Fibroblast of lung (primary cell): ENCODE measurements around the gene SH3RF1. TPM values are rescaled to one million over a fixed set of nuclear protein-coding genes. Genes with fewer than 3 reads are reported as not detected.

ENCODE experiments used
- DNase-seq, 2 donors: peaks; one replicate each; pipeline versions ENCODE4 v3.0.0 to v3.0.0-alpha.2; 2010; ENCODE audit warnings: low read depth in 2 of 2
- H2AFZ ChIP-seq: 2 replicates; pipeline ENCODE4 v1.5.1; 2012; ENCODE audit warnings: low read length, control low read depth, inconsistent platforms
- H3K27ac ChIP-seq: 2 replicates; pipeline ENCODE4 v1.5.1; 2011; ENCODE audit warnings: low read length, control low read depth; ENCODE audit not compliant: insufficient read depth
- H3K27me3 ChIP-seq: 2 replicates; pipeline ENCODE4 v1.5.1; 2011; ENCODE audit warnings: mild to moderate bottlenecking, low read length; ENCODE audit not compliant: control insufficient read depth, insufficient read depth
- H3K36me3 ChIP-seq: 2 replicates; pipeline ENCODE4 v1.5.1; 2011; ENCODE audit warnings: low read length; ENCODE audit not compliant: control insufficient read depth, insufficient read depth
- H3K4me1 ChIP-seq: 2 replicates; pipeline ENCODE4 v1.5.1; 2011; ENCODE audit warnings: low read length; ENCODE audit not compliant: control insufficient read depth, insufficient read depth; ENCODE audit errors: extremely low read depth
- H3K4me2 ChIP-seq: 2 replicates; pipeline ENCODE4 v1.5.1; 2011; ENCODE audit warnings: low read length, control low read depth; ENCODE audit not compliant: insufficient read depth; ENCODE audit errors: extremely low read depth
- H3K4me3 ChIP-seq, 4 experiments: fragments of 200-600 bp in 1 of 4; sonication (generic) in 1 of 4; replicated peaks in 1 of 4; 2 replicates each; pipeline ENCODE4 v1.5.1; 2011 to 2016; ENCODE audit warnings: low read length in 4 of 4, low read depth in 3 of 4, mild to moderate bottlenecking in 3 of 4, control low read depth in 2 of 4, inconsistent platforms in 1 of 4, mixed read lengths in 1 of 4; ENCODE audit not compliant: insufficient read depth in 1 of 4; ENCODE audit errors: control extremely low read depth in 1 of 4
- H3K79me2 ChIP-seq: 2 replicates; pipeline ENCODE4 v1.5.1; 2012; ENCODE audit warnings: mild to moderate bottlenecking, low read length, inconsistent platforms; ENCODE audit not compliant: control insufficient read depth, insufficient read depth
- H3K9ac ChIP-seq: 2 replicates; pipeline ENCODE4 v1.5.1; 2011; ENCODE audit warnings: mild to moderate bottlenecking, low read length, control low read depth; ENCODE audit not compliant: insufficient read depth
- H3K9me3 ChIP-seq: 2 replicates; pipeline ENCODE4 v1.5.1; 2012; ENCODE audit warnings: low read depth, low read length; ENCODE audit not compliant: control insufficient read depth, insufficient read depth
- H4K20me1 ChIP-seq: 2 replicates; pipeline ENCODE4 v1.5.1; 2011; ENCODE audit warnings: low read length; ENCODE audit not compliant: control insufficient read depth, insufficient read depth; ENCODE audit errors: extremely low read depth
- EZH2 ChIP-seq: IDR thresholded peaks from 2 replicates; pipeline ENCODE4 v1.5.1; 2012; ENCODE audit warnings: low read length, control low read depth, mild to moderate bottlenecking; ENCODE audit errors: missing control alignments
- polyA plus RNA-seq, 2 donors: library from polyadenylated mRNA; depleted of rRNA in 1 of 2; stranded (reverse) in 1 of 2; unstranded in 1 of 2; fragments of >200 nt; gene quantifications; 2 replicates each; pipeline ENCODE4 v1.2.1, GENCODE V29; 2011 to 2012; ENCODE audit warnings: missing spikeins in 1 of 2
- total RNA-seq: library from RNA; depleted of rRNA; stranded (reverse); fragments of >200 nt; gene quantifications from 2 replicates; pipeline ENCODE4 v1.2.1, GENCODE V29; 2014
- TF ChIP-seq, protein P1 (sequence below), 2 donors: IDR thresholded peaks in 1 of 2; conservative IDR thresholded peaks in 1 of 2; 1 replicate in 1 of 2; 2 replicates in 1 of 2; pipeline ENCODE4 v1.5.1; 2011 to 2012; ENCODE audit warnings: low read length in 2 of 2, control low read depth in 1 of 2, inconsistent platforms in 1 of 2, low read depth in 1 of 2, mild to moderate bottlenecking in 1 of 2

SH3RF1 gene
- total and polyA plus RNA-seq, 2 donors (not counting 1 experiment from before 2014, with no cell fraction given) = 13.0 to 18.8 TPM

DNA sequence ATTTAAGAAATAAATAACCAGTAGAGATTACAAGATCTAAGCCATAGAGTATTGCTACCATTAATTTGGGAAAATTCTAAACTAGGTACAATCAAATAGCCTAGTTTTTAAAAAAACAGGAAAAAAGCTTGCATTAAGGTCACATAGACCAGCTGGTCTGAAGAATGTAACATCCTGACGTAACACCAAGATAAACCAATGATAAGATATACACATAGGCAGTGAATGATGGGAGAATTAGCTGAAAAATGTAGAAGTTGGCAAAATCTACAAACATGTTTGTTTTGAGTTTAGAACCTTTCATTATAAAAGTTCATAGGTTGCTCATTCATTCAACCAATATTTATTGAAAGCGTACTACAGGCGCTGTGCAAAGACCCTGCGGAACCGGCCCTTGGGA is 120.0 kb downstream of the SH3RF1 start:
- Histone ChIP-seq H3K36me3 (no peaks in the 10 kb centered on the region), H3K9me3 (no peaks in the 10 kb centered on the region), H3K9ac (no peak overlapping the region), H3K27me3 (no peaks in the 10 kb centered on the region), H3K4me2 (no peak overlapping the region), H3K79me2 (peaks cover 6% of the 10 kb centered on the region), H2AFZ (no peak overlapping the region), H4K20me1 (no peaks in the 10 kb centered on the region), H3K27ac (no peak overlapping the region), H3K4me3 (no peak overlapping the region), H3K4me1 (peaks cover 19% of the 10 kb centered on the region)
- DNase-seq = peak in 1 of 2 donors; percentile 51
- no peak for TF ChIP-seq EZH2
- TF ChIP-seq, protein P1, sequence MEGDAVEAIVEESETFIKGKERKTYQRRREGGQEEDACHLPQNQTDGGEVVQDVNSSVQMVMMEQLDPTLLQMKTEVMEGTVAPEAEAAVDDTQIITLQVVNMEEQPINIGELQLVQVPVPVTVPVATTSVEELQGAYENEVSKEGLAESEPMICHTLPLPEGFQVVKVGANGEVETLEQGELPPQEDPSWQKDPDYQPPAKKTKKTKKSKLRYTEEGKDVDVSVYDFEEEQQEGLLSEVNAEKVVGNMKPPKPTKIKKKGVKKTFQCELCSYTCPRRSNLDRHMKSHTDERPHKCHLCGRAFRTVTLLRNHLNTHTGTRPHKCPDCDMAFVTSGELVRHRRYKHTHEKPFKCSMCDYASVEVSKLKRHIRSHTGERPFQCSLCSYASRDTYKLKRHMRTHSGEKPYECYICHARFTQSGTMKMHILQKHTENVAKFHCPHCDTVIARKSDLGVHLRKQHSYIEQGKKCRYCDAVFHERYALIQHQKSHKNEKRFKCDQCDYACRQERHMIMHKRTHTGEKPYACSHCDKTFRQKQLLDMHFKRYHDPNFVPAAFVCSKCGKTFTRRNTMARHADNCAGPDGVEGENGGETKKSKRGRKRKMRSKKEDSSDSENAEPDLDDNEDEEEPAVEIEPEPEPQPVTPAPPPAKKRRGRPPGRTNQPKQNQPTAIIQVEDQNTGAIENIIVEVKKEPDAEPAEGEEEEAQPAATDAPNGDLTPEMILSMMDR (conservative IDR thresholded peaks at IDR 0.05 in 1 of 2, IDR thresholded peaks at IDR 0.05 in 1 of 2; ENCODE audit: low read depth in 1 of 2, low read length in 2 of 2) = no peak

DNA sequence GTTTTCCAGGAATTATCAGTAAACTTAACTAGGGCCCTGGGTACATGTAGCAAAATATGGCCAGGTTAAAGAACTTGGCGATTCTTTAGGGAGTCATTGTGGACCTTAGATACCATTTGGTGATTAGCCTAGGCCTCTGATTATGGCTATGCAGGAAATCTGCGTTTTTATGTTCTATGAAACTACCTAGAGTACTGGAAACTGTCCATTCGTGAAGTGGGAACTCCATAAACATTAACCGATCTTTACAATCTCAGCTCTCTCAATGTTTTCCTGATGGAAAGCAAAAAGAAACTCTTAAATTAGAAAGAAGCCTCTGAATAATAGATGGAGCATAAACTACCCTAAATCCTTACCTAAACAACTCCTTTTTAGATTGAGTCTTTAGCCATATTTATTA is 121.9 kb downstream of the SH3RF1 start:
- Histone ChIP-seq H4K20me1 (no peaks in the 10 kb centered on the region), H3K36me3 (no peaks in the 10 kb centered on the region), H3K9me3 (no peaks in the 10 kb centered on the region), H3K27ac (no peak overlapping the region), H2AFZ (no peak overlapping the region), H3K4me2 (no peak overlapping the region), H3K4me1 (peaks cover 15% of the 10 kb centered on the region), H3K27me3 (no peaks in the 10 kb centered on the region), H3K79me2 (peaks cover 6% of the 10 kb centered on the region), H3K9ac (no peak overlapping the region), H3K4me3 (no peak overlapping the region)
- no peak for DNase-seq
- TF ChIP-seq, protein P1 (conservative IDR thresholded peaks at IDR 0.05 in 1 of 2, IDR thresholded peaks at IDR 0.05 in 1 of 2; ENCODE audit: low read depth in 1 of 2, low read length in 2 of 2) = no peak
- TF ChIP-seq EZH2 = no peak

DNA sequence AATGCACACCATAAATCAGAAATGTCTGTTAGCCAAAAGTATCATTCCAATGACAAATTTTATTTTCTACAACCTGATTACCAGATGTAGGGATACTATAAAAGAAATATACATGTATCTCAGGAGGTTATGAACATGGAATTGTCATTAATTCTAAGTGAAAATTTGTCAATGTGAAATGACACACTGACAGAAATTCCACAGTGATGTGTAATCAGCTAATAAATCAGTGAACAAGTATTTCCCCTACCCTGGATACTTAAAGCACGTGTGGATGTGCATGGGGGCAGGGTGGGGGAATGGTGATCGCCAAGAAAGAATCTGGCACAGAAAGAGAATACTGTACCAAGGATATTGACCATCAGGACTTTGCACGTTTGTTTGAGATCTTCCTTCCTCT is 123.6 kb downstream of the SH3RF1 start:
- no peak for TF ChIP-seq EZH2
- TF ChIP-seq, protein P1 (conservative IDR thresholded peaks at IDR 0.05 in 1 of 2, IDR thresholded peaks at IDR 0.05 in 1 of 2; ENCODE audit: low read depth in 1 of 2, low read length in 2 of 2) = no peak

More for the DNA sequence above, 123.6 kb downstream of the SH3RF1 start:
- H2AFZ ChIP-seq = no peak overlapping the region
- no peak overlapping the region for H3K4me2 ChIP-seq
- no peaks in the 10 kb centered on the region for H3K9me3 ChIP-seq
- peaks cover 6% of the 10 kb centered on the region for H3K79me2 ChIP-seq
- H3K9ac ChIP-seq = no peak overlapping the region
- H3K27ac ChIP-seq = no peak overlapping the region
- peaks cover 12% of the 10 kb centered on the region for H3K4me1 ChIP-seq
- no peak overlapping the region for H3K4me3 ChIP-seq
- H3K36me3 ChIP-seq = no peaks in the 10 kb centered on the region
- DNase-seq = peak in 1 of 2 donors; percentile 55
- no peaks in the 10 kb centered on the region for H4K20me1 ChIP-seq
- H3K27me3 ChIP-seq = no peaks in the 10 kb centered on the region
